ENCODE results near the gene ID4.

The ID4 gene

DNA sequence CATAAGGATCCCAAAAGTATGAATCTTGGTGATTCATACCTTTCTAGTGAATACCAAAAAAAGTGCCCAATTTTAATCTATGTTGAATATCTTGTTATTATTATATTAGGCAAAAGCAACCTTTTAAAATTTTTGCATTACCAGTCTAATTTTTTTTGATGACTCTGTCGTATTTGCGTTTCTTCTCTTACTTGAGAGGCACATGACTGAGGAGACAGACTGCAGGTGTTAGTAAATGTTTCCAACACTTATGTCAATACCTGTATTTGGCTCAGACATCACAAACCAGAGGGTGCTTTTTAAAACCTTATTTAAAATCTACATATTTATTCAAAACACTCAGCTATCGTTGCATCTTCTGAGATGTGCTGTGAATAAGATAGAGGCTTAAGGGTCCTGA, 27.1 kb downstream of the ID4 start:
- no peak for DNase-seq

DNA sequence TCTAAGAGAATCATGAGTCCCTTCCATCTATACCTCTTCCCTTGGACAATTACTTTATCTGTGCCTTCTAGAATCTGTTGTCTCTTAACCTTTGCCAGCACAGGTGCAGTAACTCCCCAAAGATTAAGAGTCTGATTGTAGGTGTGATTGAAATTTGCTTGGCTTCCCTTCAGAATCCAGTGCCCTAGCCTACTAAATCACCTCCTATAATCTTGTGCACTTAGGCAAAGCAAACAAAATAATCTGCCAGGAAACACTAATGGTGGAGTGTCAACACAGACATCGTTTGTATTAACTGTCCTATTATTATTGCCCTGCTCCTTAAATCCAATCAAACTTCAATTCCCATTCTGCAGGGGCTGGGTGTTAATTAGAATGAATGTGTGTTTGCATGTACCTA, 28.0 kb downstream of the ID4 start:
- DNase-seq: no peak

DNA sequence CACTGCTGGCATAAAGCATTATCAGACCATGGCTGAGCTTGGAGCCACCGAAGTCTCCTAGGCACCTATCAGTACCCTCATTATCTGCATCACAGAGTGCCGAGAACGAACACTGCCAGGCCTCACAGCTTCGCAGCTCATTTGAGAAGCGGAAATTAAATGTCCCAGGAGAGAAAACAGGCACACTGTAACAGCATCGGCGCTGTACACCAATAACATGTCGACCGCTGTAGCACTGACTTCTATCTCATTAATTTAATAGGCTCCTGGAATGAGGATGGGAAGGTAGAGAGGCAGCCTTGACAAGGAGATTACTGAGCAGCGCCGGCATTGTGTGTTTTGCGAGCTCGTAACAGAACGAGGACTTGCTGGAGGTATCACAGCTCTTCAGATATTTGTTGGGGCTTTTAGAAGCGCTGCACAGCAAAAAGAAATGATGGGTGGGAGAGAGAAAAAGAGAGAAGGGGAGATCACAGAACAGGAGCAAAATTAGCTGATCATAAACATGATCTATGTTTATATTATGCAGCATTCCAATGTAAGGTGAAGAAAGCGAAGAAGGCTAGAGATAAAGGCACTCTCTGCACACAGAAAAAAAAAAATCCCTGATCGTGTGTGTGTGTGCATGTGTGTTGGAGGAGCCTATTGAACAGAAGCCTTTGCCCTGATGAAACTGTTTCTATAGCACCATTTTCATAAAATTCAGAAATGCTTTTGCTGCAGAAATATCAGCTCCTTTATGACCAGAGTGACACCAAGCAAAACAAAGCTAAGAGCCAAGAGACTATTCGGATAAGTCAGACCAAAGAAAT, 29.2 kb downstream of the ID4 start:
- no peak for DNase-seq

DNA sequence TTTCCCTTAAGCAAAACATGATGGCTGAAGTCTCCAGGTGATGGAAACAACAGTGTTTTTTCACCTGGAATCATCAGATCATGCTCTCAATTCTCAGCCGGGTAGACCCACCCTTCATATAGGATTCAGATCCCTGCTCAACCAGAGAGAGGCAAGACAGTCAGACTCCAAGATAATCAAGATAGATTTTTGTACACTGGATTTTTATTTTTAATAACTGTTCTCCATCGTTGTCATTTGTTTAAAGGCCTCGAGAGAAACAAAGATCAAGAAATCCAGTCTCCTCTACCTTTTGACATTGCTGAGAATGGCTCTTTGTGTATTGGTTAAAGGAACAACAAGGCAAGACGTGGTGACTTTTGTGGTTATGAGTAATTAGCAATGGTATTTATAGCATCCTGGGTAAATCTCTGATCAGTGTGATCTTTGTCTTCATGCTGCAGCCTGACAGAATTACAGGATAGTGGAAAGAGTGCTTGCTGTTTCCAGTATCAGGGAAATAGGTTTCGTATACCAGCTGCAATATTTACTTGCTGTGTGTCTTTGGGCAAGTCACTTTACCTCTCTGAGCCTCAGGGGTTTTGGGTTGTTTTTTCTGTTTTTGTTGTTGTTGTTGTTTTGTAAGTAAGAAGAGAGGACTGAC, 29.9 kb downstream of the ID4 start:
- no peak for DNase-seq

DNA sequence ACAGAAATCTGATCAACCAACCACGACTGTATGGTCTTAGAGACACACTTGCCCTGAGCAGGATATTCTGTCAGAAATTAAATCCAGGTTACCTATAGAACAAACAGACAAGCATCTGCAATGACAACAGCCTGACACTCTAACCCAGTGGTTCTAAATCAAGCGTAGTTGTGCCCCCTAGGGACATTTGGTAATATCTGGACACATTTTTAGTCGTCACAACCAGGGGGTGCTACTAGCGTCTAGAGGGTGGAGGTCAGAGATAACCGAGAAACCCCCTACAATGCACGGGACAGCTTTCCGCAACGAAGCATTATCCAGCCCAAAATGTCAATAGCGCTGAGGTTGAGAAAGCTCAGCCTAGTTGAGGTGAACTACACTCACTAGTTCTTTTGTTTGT, 32.3 kb downstream of the ID4 start:
- no peak for DNase-seq

DNA sequence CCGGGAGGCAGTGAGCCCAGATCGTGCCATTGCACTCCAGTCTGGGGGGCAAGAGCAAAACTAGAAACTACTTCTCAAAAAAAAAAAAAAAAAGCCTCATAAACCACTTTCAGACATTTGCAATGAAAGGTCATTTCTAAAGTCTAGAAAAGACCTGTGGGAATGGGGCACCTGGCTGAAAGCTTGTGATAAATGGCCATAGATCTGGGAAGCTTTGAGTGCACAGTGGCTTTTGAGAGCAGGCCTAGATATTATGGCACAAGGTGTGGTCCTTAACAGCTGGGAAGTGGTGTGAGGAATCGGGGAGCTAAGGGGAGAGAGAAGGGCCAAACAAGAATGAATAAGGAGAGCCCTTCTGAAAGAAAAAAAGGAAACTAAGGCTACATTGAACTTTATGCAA, 33.2 kb downstream of the ID4 start:
- no peak for DNase-seq

DNA sequence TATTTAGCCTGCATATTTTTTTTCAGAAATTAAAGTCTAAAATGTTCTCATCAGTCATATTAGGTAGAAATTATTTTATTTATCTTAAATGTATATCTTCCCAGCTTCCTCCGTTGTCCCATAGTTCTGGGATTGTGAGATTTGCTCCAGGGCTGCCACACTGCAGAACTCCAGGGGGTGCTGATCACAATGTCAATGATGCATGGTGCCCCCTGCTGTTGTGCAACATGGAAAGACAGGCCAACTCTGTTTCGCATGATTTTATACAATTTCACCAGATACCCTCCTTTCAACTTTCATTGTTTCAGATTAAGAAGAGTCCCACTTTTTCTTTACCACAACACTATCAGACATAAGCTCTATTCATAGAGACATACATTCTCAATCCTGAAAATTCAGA, 35.9 kb downstream of the ID4 start:
- no peak for DNase-seq

DNA sequence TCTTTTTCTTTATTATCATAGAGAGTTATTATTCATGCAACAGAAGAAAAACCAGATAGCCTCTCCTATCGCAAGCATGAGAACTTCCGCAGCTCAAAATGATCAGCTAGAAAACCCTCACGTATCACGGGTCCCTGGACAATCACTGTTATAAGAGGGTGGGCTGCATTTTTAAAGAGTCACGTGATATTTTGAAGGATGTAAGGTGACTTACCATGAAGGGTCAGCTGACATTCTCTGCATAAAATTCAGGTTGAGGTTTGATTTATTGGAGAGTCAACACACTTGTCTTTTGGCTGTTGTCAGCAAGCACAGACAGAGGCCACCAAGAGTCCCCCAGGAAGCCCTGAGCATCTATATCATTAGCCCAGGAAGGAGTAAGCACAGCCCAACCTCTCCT, 39.5 kb downstream of the ID4 start:
- no peak for DNase-seq

DNA sequence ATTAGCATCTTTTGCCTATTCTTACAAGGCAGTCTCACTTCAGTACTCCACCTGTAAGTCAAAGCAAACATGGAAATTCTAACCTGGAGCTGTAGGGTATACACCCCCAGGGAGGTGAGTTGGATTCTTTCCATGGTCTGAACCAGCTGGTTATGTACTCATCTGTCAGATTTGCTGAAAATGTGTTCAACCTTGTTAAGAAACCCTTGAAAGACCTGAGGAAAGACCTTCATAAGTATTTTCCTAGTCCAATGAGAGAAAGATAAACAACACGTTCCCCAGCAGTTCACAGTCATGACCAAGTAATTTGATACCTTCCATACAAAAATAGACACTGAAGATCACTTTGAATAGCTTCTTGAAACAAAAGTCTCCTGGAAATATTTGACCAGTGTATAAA, 42.5 kb downstream of the ID4 start:
- DNase-seq: no peak

DNA sequence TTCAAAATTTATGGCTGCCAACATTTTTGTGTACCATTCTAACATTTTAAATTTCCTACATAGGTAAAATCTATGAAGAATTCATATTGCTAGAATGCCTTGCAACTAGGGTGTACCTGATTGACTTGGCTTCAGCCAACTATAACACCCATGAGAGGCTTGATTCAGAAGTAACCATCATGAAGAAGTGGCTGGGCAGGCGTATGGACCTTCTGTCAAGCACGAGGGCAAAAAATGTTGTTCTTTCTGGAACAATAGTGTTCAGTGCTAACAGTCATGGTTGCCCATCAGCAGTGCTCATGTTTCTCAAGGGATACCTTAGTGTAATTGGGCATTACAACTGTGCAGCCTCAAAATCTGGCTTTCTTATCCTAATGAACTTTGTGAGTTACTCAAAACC, 42.9 kb downstream of the ID4 start:
- DNase-seq: no peak

DNA sequence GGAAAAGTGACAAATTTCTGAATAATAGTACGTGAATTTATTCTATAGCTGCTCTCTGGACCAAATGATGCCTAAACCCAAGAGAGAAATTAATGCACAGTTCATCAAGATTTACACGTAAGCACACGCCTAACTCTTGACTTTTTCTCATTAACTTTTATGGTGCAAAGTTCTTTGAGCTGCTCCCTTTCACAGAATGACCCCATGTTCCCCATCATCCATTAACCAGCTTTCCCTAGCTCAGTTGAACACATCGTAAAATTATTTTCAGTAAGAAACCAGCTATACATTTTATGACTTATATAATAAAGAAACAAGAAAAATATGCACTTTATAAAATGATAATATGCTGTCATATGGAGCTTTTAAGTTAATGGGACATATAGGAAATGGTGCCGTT, 54.3 kb downstream of the ID4 start:
- DNase-seq: no peak

All from stimulated activated CD8-positive, alpha-beta memory T cell treated with anti-CD3 and anti-CD28 coated beads, Interleukin-4, amount 100 ng/mL, for 48 hours (primary cell).